Measurements from ENCODE around the gene PHLDA3.

DNA sequence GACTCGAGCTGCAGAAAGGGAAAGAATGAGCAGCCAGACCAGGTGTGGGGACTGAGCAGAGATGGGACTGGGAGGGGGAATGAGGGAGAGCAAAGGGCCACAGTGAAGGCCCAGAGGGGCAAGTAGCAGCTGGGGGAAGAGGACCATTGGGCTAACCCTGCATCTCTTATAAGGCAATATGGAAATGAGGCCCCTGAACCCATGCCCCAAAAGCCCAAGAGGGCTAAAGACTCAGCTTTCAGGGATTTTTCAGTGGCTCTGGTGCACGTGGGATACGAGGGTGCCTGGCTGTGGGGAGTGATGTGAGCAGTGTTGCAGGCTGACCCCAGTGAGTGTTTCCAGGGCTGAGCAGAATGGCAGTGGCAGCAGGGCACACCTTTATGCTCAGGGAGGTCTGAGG, 47.0 kb downstream of the PHLDA3 start:
- TF ChIP-seq, protein P1, sequence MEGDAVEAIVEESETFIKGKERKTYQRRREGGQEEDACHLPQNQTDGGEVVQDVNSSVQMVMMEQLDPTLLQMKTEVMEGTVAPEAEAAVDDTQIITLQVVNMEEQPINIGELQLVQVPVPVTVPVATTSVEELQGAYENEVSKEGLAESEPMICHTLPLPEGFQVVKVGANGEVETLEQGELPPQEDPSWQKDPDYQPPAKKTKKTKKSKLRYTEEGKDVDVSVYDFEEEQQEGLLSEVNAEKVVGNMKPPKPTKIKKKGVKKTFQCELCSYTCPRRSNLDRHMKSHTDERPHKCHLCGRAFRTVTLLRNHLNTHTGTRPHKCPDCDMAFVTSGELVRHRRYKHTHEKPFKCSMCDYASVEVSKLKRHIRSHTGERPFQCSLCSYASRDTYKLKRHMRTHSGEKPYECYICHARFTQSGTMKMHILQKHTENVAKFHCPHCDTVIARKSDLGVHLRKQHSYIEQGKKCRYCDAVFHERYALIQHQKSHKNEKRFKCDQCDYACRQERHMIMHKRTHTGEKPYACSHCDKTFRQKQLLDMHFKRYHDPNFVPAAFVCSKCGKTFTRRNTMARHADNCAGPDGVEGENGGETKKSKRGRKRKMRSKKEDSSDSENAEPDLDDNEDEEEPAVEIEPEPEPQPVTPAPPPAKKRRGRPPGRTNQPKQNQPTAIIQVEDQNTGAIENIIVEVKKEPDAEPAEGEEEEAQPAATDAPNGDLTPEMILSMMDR (conservative IDR thresholded peaks at IDR 0.05 in 1 of 2, IDR thresholded peaks at IDR 0.05 in 1 of 2; ENCODE audit: low read depth in 1 of 2, low read length in 2 of 2): no peak
- TF ChIP-seq EZH2 (IDR thresholded peaks at IDR 0.05; ENCODE audit: low read length, missing control alignments): no peak

Measured in fibroblast of lung (primary cell).